GM12891 (cell line): ENCODE measurements around the gene NAIF1.
"Not testable (repeated sequence)": the region's sequence is repeated elsewhere in the genome, so short reads cannot be mapped to it uniquely, and the experiment has no call there.

ENCODE experiments used
- POLR2A ChIP-seq: IDR thresholded peaks from 2 replicates; pipeline ENCODE4 v1.6.1; 2011; ENCODE audit warnings: low read depth, low read length, control low read depth
- POLR2AphosphoS5 ChIP-seq: IDR thresholded peaks from 2 replicates; pipeline ENCODE4 v1.6.1; 2011; ENCODE audit warnings: low read depth, low read length, control low read depth
- POU2F2 ChIP-seq: IDR thresholded peaks from 2 replicates; pipeline ENCODE4 v1.6.1; 2011; ENCODE audit warnings: low read depth, mild to moderate bottlenecking, control low read depth, low read length, moderate library complexity
- SPI1 ChIP-seq: IDR thresholded peaks from 2 replicates; pipeline ENCODE4 v1.6.1; 2011; ENCODE audit warnings: low read depth, low read length, control low read depth
- TAF1 ChIP-seq: IDR thresholded peaks from 2 replicates; pipeline ENCODE4 v1.6.1; 2011; ENCODE audit warnings: low read depth, low read length, control low read depth

GRCh38 chr9:128023671-128024070, 43.4 kb downstream of the NAIF1 start:
- TF ChIP-seq TAF1, POLR2A, POLR2AphosphoS5, POU2F2, SPI1: not testable (repeated sequence)
